Measurements from ENCODE around the gene BATF.

Gene BATF

GRCh38 chr14:75531256-75531655 is 9.0 kb downstream of the BATF start:
- TF ChIP-seq CTCF (IDR thresholded peaks at IDR 0.05; ENCODE audit: low read depth, low read length, missing control alignments) = no peak
- no peak for DNase-seq (ENCODE audit: extremely low read depth, low read depth)
- H3K4me3 ChIP-seq (replicated peaks; ENCODE audit: low read depth, low read length) = no peak overlapping the region

GRCh38 chr14:75531660-75532317 is 9.5 kb downstream of the BATF start:
- no peak for TF ChIP-seq CTCF (IDR thresholded peaks at IDR 0.05; ENCODE audit: low read depth, low read length, missing control alignments)
- H3K4me3 ChIP-seq (replicated peaks; ENCODE audit: low read depth, low read length) = no peak overlapping the region
- no peak for DNase-seq (ENCODE audit: extremely low read depth, low read depth)

GRCh38 chr14:75533791-75534555 is 11.7 kb downstream of the BATF start:
- no peak for TF ChIP-seq CTCF (IDR thresholded peaks at IDR 0.05; ENCODE audit: low read depth, low read length, missing control alignments)
- H3K4me3 ChIP-seq (replicated peaks; ENCODE audit: low read depth, low read length) = no peak overlapping the region
- DNase-seq (ENCODE audit: extremely low read depth, low read depth) = no peak

GRCh38 chr14:75535164-75535898 is 13.1 kb downstream of the BATF start:
- no peak overlapping the region for H3K4me3 ChIP-seq (replicated peaks; ENCODE audit: low read depth, low read length)
- TF ChIP-seq CTCF (IDR thresholded peaks at IDR 0.05; ENCODE audit: low read depth, low read length, missing control alignments) = no peak
- DNase-seq (ENCODE audit: extremely low read depth, low read depth) = no peak

- DNase-seq (ENCODE audit: extremely low read depth, low read depth) = no peak
- no peak overlapping the region for H3K4me3 ChIP-seq (replicated peaks; ENCODE audit: low read depth, low read length)
- no peak for TF ChIP-seq CTCF (IDR thresholded peaks at IDR 0.05; ENCODE audit: low read depth, low read length, missing control alignments)
Measured at GRCh38 chr14:75537071-75537470, 14.8 kb downstream of the BATF start.

GRCh38 chr14:75539162-75539560 is 16.9 kb downstream of the BATF start:
- DNase-seq (ENCODE audit: extremely low read depth, low read depth) = no peak
- no peak overlapping the region for H3K4me3 ChIP-seq (replicated peaks; ENCODE audit: low read depth, low read length)
- TF ChIP-seq CTCF (IDR thresholded peaks at IDR 0.05; ENCODE audit: low read depth, low read length, missing control alignments) = no peak

All from HFF-Myc (cell line).